Liver (tissue), 9 donors: ENCODE data around the gene PEX16. TPM values are rescaled to one million over a fixed set of nuclear protein-coding genes. Genes with fewer than 3 reads are reported as not detected.

Experiments used
- DNase-seq: peaks from one replicate; pipeline ENCODE4 v3.0.0-alpha.2; 2017; ENCODE audit warnings: low spot score
- H3K27ac ChIP-seq, 2 donors: one replicate each; pipeline ENCODE4 v1.7.0; 2013; ENCODE audit warnings: inconsistent platforms in 2 of 2, low read length in 2 of 2, control low read depth in 1 of 2, low read depth in 1 of 2, mild to moderate bottlenecking in 1 of 2
- H3K27me3 ChIP-seq, 4 donors: one replicate each; pipeline versions ENCODE4 v1.6.1 to v1.7.0; 2013; ENCODE audit warnings: low read length in 3 of 4, inconsistent platforms in 1 of 4, mild to moderate bottlenecking in 1 of 4, moderate library complexity in 1 of 4; ENCODE audit not compliant: control insufficient read depth in 4 of 4, insufficient read depth in 4 of 4
- H3K36me3 ChIP-seq, 4 donors: one replicate each; pipeline versions ENCODE4 v1.6.1 to v1.7.0; 2013; ENCODE audit warnings: low read length in 3 of 4, mild to moderate bottlenecking in 3 of 4, low read depth in 1 of 4, moderate library complexity in 1 of 4; ENCODE audit not compliant: control insufficient read depth in 4 of 4, insufficient read depth in 3 of 4
- H3K4me1 ChIP-seq, 4 donors: one replicate each; pipeline versions ENCODE4 v1.6.1 to v1.7.0; 2013; ENCODE audit warnings: low read length in 3 of 4, mild to moderate bottlenecking in 3 of 4, moderate library complexity in 1 of 4; ENCODE audit not compliant: control insufficient read depth in 4 of 4, insufficient read depth in 4 of 4
- H3K4me3 ChIP-seq, 3 donors: one replicate each; pipeline versions ENCODE4 v1.6.1 to v1.7.0; 2013; ENCODE audit warnings: low read length in 3 of 3, control low read depth in 1 of 3, low read depth in 1 of 3, mild to moderate bottlenecking in 1 of 3
- H3K9ac ChIP-seq, 2 donors: one replicate each; pipeline ENCODE4 v1.7.0; 2013; ENCODE audit warnings: low read length in 2 of 2, mild to moderate bottlenecking in 2 of 2, moderate library complexity in 2 of 2, control low read depth in 1 of 2, low read depth in 1 of 2
- H3K9me3 ChIP-seq, 4 donors: one replicate each; pipeline versions ENCODE4 v1.6.1 to v1.7.0; 2013; ENCODE audit warnings: low read length in 3 of 4; ENCODE audit not compliant: control insufficient read depth in 4 of 4
- CTCF ChIP-seq: fragments of 150-350 bp; IDR thresholded peaks from 2 replicates; pipeline ENCODE4 v1.5.1; 2017; ENCODE audit warnings: improper control_type of control experiment, low read depth, low read length; ENCODE audit not compliant: missing input control
- EGR1 ChIP-seq, 2 donors: IDR thresholded peaks; 2 replicates each; pipeline ENCODE4 v1.6.1; 2016 to 2018; ENCODE audit warnings: antibody characterized with exemption in 2 of 2, low read depth in 2 of 2
- FOXA1 ChIP-seq: IDR thresholded peaks from 2 replicates; pipeline ENCODE4 v1.6.1; 2016; ENCODE audit warnings: antibody characterized with exemption
- FOXA2 ChIP-seq: IDR thresholded peaks from 2 replicates; pipeline ENCODE4 v1.6.1; 2016; ENCODE audit warnings: antibody characterized with exemption
- GABPA ChIP-seq, 2 donors: IDR thresholded peaks in 1 of 2; conservative IDR thresholded peaks in 1 of 2; 2 replicates each; pipeline ENCODE4 v1.6.1; 2016; ENCODE audit warnings: antibody characterized with exemption in 2 of 2, mild to moderate bottlenecking in 1 of 2, moderate library complexity in 1 of 2
- HNF4A ChIP-seq, 2 donors: conservative IDR thresholded peaks; 2 replicates each; pipeline ENCODE4 v1.6.1; 2016; ENCODE audit warnings: antibody characterized with exemption in 2 of 2, mild to moderate bottlenecking in 2 of 2
- HNF4G ChIP-seq: IDR thresholded peaks from 2 replicates; pipeline ENCODE4 v1.6.1; 2016; ENCODE audit warnings: antibody characterized with exemption
- JUND ChIP-seq, 2 donors: IDR thresholded peaks; 2 replicates each; pipeline ENCODE4 v1.6.1; 2016; ENCODE audit warnings: antibody characterized with exemption in 2 of 2
- MAX ChIP-seq: IDR thresholded peaks from 2 replicates; pipeline ENCODE4 v1.6.1; 2016; ENCODE audit warnings: antibody characterized with exemption
- NR2F2 ChIP-seq: IDR thresholded peaks from 2 replicates; pipeline ENCODE4 v1.6.1; 2016; ENCODE audit warnings: antibody characterized with exemption
- RAD21 ChIP-seq, 2 donors: IDR thresholded peaks; 2 replicates each; pipeline ENCODE4 v1.6.1; 2016; ENCODE audit warnings: antibody characterized with exemption in 2 of 2, mild to moderate bottlenecking in 2 of 2
- REST ChIP-seq: IDR thresholded peaks from 2 replicates; pipeline ENCODE4 v1.6.1; 2016; ENCODE audit warnings: antibody characterized with exemption, mild to moderate bottlenecking
- RXRA ChIP-seq, 2 donors: IDR thresholded peaks; 2 replicates each; pipeline ENCODE4 v1.6.1; 2017 to 2018; ENCODE audit warnings: antibody characterized with exemption in 2 of 2, mild to moderate bottlenecking in 1 of 2
- SP1 ChIP-seq: IDR thresholded peaks from 2 replicates; pipeline ENCODE4 v1.6.1; 2018; ENCODE audit warnings: antibody characterized with exemption, mild to moderate bottlenecking
- TAF1 ChIP-seq: conservative IDR thresholded peaks from 2 replicates; pipeline ENCODE4 v1.6.1; 2016; ENCODE audit warnings: antibody characterized with exemption, mild to moderate bottlenecking
- YY1 ChIP-seq: IDR thresholded peaks from 2 replicates; pipeline ENCODE4 v1.6.1; 2016; ENCODE audit warnings: antibody characterized with exemption, mild to moderate bottlenecking
- ZBTB33 ChIP-seq: IDR thresholded peaks from 2 replicates; pipeline ENCODE4 v1.6.1; 2016; ENCODE audit warnings: antibody characterized with exemption
- whole genome bisulfite sequencing: extraction: QIAGEN DNeasy Blood & Tissue Kit; methylation state at CpG from one replicate; pipeline ENCODE4 v1.1.7; 2013; 5-methylcytosine and 5-hydroxymethylcytosine counted together
- polyA plus RNA-seq, 2 donors: library from polyadenylated mRNA; stranded (reverse) in 1 of 2; unstranded in 1 of 2; fragments of 200-250 nt in 1 of 2; fragments of >200 nt in 1 of 2; fragmentation: Nextera tagmentation in 1 of 2; extraction: Ambion mirVana in 1 of 2; gene quantifications; one replicate each; pipeline versions ENCODE4 v1.2.1 to v1.2.3, GENCODE V29; 2013 to 2015
- total RNA-seq, 2 donors: library from RNA; depleted of rRNA; stranded (reverse); fragments of >200 nt; gene quantifications; one replicate each; pipeline ENCODE4 v1.2.3, GENCODE V29; 2014
- donor health status: healthy.
- donor health status: healthy.
- donor health status: healthy.
- donor health status: healthy.
- donor health status: healthy.

PEX16 gene
- total and polyA plus RNA-seq, 4 donors = 18.8 to 41.2 (median 29.8) TPM

GRCh38 chr11:45890886-45891550, 26.7 kb downstream of the PEX16 start:
- H3K9ac ChIP-seq = no peak overlapping the region
- no peaks in the 10 kb centered on the region for H3K36me3 ChIP-seq
- H3K9me3 ChIP-seq = no peaks in the 10 kb centered on the region
- no peaks in the 10 kb centered on the region for H3K27me3 ChIP-seq
- WGBS = 45% methylated on average over 9 of the region's 9 CpGs
- no peak for DNase-seq
- H3K4me3 ChIP-seq = no peak overlapping the region
- peaks cover 3 to 26% (median 16%) of the 10 kb centered on the region in 4 donors for H3K4me1 ChIP-seq
- TF ChIP-seq REST (peak; percentile 75), HNF4G (peak; percentile 88), JUND (IDR thresholded peaks at IDR 0.05) (no peak), TAF1 (no peak), RAD21 (IDR thresholded peaks at IDR 0.05) (peak; percentile 26 to 43), ZBTB33 (no peak), HNF4A (conservative IDR thresholded peaks at IDR 0.05) (peak; percentile 98 to 99), RXRA (IDR thresholded peaks at IDR 0.05) (peak; percentile 65 to 67), SP1 (peak; percentile 77), YY1 (peak; percentile 36), CTCF (no peak), MAX (no peak), EGR1 (IDR thresholded peaks at IDR 0.05; ENCODE audit: low read depth in 2 of 2) (no peak)
- no peak overlapping the region for H3K27ac ChIP-seq

GRCh38 chr11:45889966-45890365, 27.7 kb downstream of the PEX16 start:
- Histone ChIP-seq H3K4me1 (peaks cover 6 to 29% (median 18%) of the 10 kb centered on the region in 4 donors), H3K36me3 (no peaks in the 10 kb centered on the region), H3K27ac (no peak overlapping the region), H3K27me3 (no peaks in the 10 kb centered on the region), H3K4me3 (no peak overlapping the region), H3K9ac (no peak overlapping the region), H3K9me3 (no peaks in the 10 kb centered on the region)
- DNase-seq = no peak
- WGBS = 95% methylated on average over 9 of the region's 9 CpGs
- TF ChIP-seq REST = no peak
- no peak for TF ChIP-seq RAD21 (IDR thresholded peaks at IDR 0.05)
- TF ChIP-seq SP1 = no peak
- no peak for TF ChIP-seq FOXA2
- TF ChIP-seq TAF1 = no peak
- TF ChIP-seq YY1 = no peak
- no peak for TF ChIP-seq RXRA (IDR thresholded peaks at IDR 0.05)
- TF ChIP-seq ZBTB33 = no peak
- no peak for TF ChIP-seq GABPA (IDR thresholded peaks at IDR 0.05 in 1 of 2, conservative IDR thresholded peaks at IDR 0.05 in 1 of 2)
- no peak for TF ChIP-seq NR2F2
- no peak for TF ChIP-seq JUND (IDR thresholded peaks at IDR 0.05)
- TF ChIP-seq EGR1 (IDR thresholded peaks at IDR 0.05; ENCODE audit: low read depth in 2 of 2) = no peak
- TF ChIP-seq MAX = no peak
- TF ChIP-seq FOXA1 = no peak
